GM12878 (cell line): ENCODE results near the gene DCDC2. TPM values are rescaled to one million over a fixed set of nuclear protein-coding genes. Genes with fewer than 3 reads are reported as not detected.

Experiments
- ATAC-seq: fragments of 200-7000 bp; cut with Tn5 transposase; 3 replicates; pipeline ENCODE4 v1.9.1; 2020; ENCODE audit warnings: mild to moderate bottlenecking, moderate library complexity
- BruUV-seq: library from RNA; stranded (reverse); fragments of 400-500 nt; replicated peaks from 2 replicates; lab custom pipeline; 2021; lab: Mats Ljungman, UMichigan
- CTCF ChIA-PET: fragments of 300-600 bp; sonication (Branson Sonifier 250); formaldehyde crosslinking; extraction: SDS; loops from one replicate; lab custom pipeline; 2021; ENCODE audit warnings: inconsistent platforms; lab: Yijun Ruan, JAX
- POLR2A ChIA-PET: fragments of 350-600 bp; formaldehyde crosslinking; extraction: SDS; loops from one replicate; lab custom pipeline; 2021; ENCODE audit warnings: inconsistent platforms; lab: Charles Lee
- RAD21 ChIA-PET: fragments of 300-600 bp; sonication (Branson Sonifier 250); formaldehyde crosslinking; loops from one replicate; lab custom pipeline; 2023; ENCODE audit warnings: antibody characterized with exemption; ENCODE audit not compliant: unreplicated experiment; lab: Charles Lee
- SMC1A ChIA-PET: fragments of 300-600 bp; sonication (Branson Sonifier 250); formaldehyde crosslinking; loops from one replicate; lab custom pipeline; 2023; ENCODE audit not compliant: unreplicated experiment, uncharacterized antibody; lab: Charles Lee
- DNase-seq: peaks from one replicate; pipeline ENCODE4 v3.0.0-alpha.2; 2011; ENCODE audit warnings: low read depth, low spot score
- FAIRE-seq: peaks from 3 replicates; lab custom pipeline; 2011; peaks lifted over from hg19 to GRCh38; lab: Jason Lieb, UNC
- H2AFZ ChIP-seq: 2 replicates; pipeline ENCODE4 v1.6.0; 2011; ENCODE audit warnings: low read depth, low read length, control low read depth; ENCODE audit not compliant: control insufficient read depth
- H3K27ac ChIP-seq: 2 replicates; pipeline ENCODE4 v1.5.1; 2011; ENCODE audit warnings: control low read depth; ENCODE audit not compliant: control insufficient read depth, insufficient read depth
- H3K27me3 ChIP-seq, 2 experiments: replicated peaks in 1 of 2; 2 replicates each; pipeline versions ENCODE4 v1.6.0 to v1.6.1; 2011; ENCODE audit warnings: low read length in 1 of 2; ENCODE audit not compliant: control insufficient read depth in 2 of 2, insufficient read depth in 2 of 2
- H3K36me3 ChIP-seq, 2 experiments: 2 replicates each; pipeline ENCODE4 v1.5.1; 2011; ENCODE audit warnings: low read length in 1 of 2; ENCODE audit not compliant: control insufficient read depth in 2 of 2, insufficient read depth in 2 of 2
- H3K4me1 ChIP-seq: 2 replicates; pipeline ENCODE4 v1.6.1; 2011; ENCODE audit warnings: mild to moderate bottlenecking, low read length, moderate library complexity, mixed read lengths; ENCODE audit not compliant: control insufficient read depth, insufficient read depth
- H3K4me2 ChIP-seq: 2 replicates; pipeline ENCODE4 v1.6.0; 2011; ENCODE audit warnings: control low read depth; ENCODE audit not compliant: control insufficient read depth, insufficient read depth
- H3K4me3 ChIP-seq: fragments of 200-600 bp; sonication (generic); 2 replicates; pipeline ENCODE4 v1.5.1; 2016
- H3K79me2 ChIP-seq: 2 replicates; pipeline ENCODE4 v1.6.0; 2011; ENCODE audit warnings: low read length; ENCODE audit not compliant: control insufficient read depth, insufficient read depth
- H3K9ac ChIP-seq: 2 replicates; pipeline ENCODE4 v1.8.0; 2011; ENCODE audit warnings: low read length, control low read depth, mixed read lengths; ENCODE audit not compliant: control insufficient read depth, insufficient read depth
- H3K9me3 ChIP-seq: replicated peaks from 3 replicates; pipeline ENCODE4 v1.5.1; 2011; ENCODE audit warnings: mild to moderate bottlenecking, low read length; ENCODE audit not compliant: control insufficient read depth, insufficient read depth
- H4K20me1 ChIP-seq: 2 replicates; pipeline ENCODE4 v1.6.0; 2011; ENCODE audit not compliant: control insufficient read depth, insufficient read depth
- BCL11A ChIP-seq: IDR thresholded peaks from 2 replicates; pipeline ENCODE4 v1.6.1; 2011; ENCODE audit warnings: low read depth, low read length
- CREM ChIP-seq: IDR thresholded peaks from 2 replicates; pipeline ENCODE4 v1.6.1; 2014; ENCODE audit warnings: antibody characterized with exemption, low read depth
- CTCF ChIP-seq, 3 experiments: IDR thresholded peaks in 2 of 3; conservative IDR thresholded peaks in 1 of 3; 2 replicates each; pipeline ENCODE4 v1.5.1; 2011; ENCODE audit warnings: low read depth in 3 of 3, low read length in 3 of 3, mild to moderate bottlenecking in 3 of 3, control low read depth in 2 of 3, moderate library complexity in 2 of 3, inconsistent platforms in 1 of 3, mixed read lengths in 1 of 3; ENCODE audit not compliant: control insufficient read depth in 2 of 3, insufficient read depth in 1 of 3; ENCODE audit errors: extremely low read depth in 1 of 3
- IKZF2 ChIP-seq, 2 experiments: fragments of 450-650 bp; IDR thresholded peaks; 2 replicates each; pipeline ENCODE4 v1.6.1; 2017; ENCODE audit warnings: mild to moderate bottlenecking in 2 of 2, moderate library complexity in 2 of 2
- IRF5 ChIP-seq: fragments of 450-650 bp; IDR thresholded peaks from 2 replicates; pipeline ENCODE4 v1.6.1; 2017; ENCODE audit warnings: borderline replicate concordance
- PBX3 ChIP-seq: IDR thresholded peaks from 2 replicates; pipeline ENCODE4 v1.6.1; 2011; ENCODE audit warnings: mild to moderate bottlenecking, low read depth, low read length, moderate library complexity; ENCODE audit not compliant: insufficient replicate concordance
- SIN3A ChIP-seq: IDR thresholded peaks from 2 replicates; pipeline ENCODE4 v1.6.1; 2012; ENCODE audit warnings: low read depth, low read length, improper control_type of control experiment
- SKIL ChIP-seq: fragments of 450-650 bp; IDR thresholded peaks from 2 replicates; pipeline ENCODE4 v1.6.1; 2017; ENCODE audit warnings: mild to moderate bottlenecking, low read depth, inconsistent platforms; ENCODE audit not compliant: poor library complexity, severe bottlenecking
- SMAD5 ChIP-seq: IDR thresholded peaks from 2 replicates; pipeline ENCODE4 v1.6.1; 2016; ENCODE audit warnings: antibody characterized with exemption, low read depth
- SP1 ChIP-seq: IDR thresholded peaks from one replicate; pipeline ENCODE4 v1.6.1; 2011; ENCODE audit warnings: low read depth, low read length
- STAT1 ChIP-seq: fragments of 450-650 bp; conservative IDR thresholded peaks from 2 replicates; pipeline ENCODE4 v1.6.1; 2014; ENCODE audit warnings: antibody characterized with exemption, mild to moderate bottlenecking
- TBL1XR1 ChIP-seq: IDR thresholded peaks from 2 replicates; pipeline ENCODE4 v1.6.1; 2012; ENCODE audit warnings: low read depth, low read length, improper control_type of control experiment
- USF1 ChIP-seq: IDR thresholded peaks from 2 replicates; pipeline ENCODE4 v1.6.1; 2011; ENCODE audit warnings: borderline replicate concordance, low read depth, mild to moderate bottlenecking, moderate library complexity, mixed read lengths, low read length; ENCODE audit not compliant: insufficient read depth; ENCODE audit errors: extremely low read length
- ZNF384 ChIP-seq: IDR thresholded peaks from 2 replicates; pipeline ENCODE4 v1.6.1; 2012; ENCODE audit warnings: low read depth, mild to moderate bottlenecking, low read length, improper control_type of control experiment, borderline replicate concordance
- ZZZ3 ChIP-seq: IDR thresholded peaks from 2 replicates; pipeline ENCODE4 v1.6.1; 2011; ENCODE audit warnings: low read depth; ENCODE audit not compliant: control insufficient read depth, insufficient read length
- WGBS: methylation state at CpG from one replicate; pipeline ENCODE4 v1.1.6; 2016; ENCODE audit warnings: low lambda C conversion rate; ENCODE audit not compliant: insufficient replicate concordance, insufficient coverage; ENCODE audit errors: missing lambda C conversion rate; 5-methylcytosine and 5-hydroxymethylcytosine counted together
- in situ Hi-C: fragments of 300-500 bp; cut with MboI; formaldehyde crosslinking; loops from 9 replicates; pipeline ENCODE4 v1.14.3; 2018; ENCODE audit warnings: mixed read lengths
- intact Hi-C: fragments of 100-400 bp; cut with micrococcal nuclease; formaldehyde crosslinking; loops from one replicate; pipeline ENCODE4 v1.14.2; 2022; ENCODE audit not compliant: unreplicated experiment
- polyA plus RNA-seq, 11 experiments: library from polyadenylated mRNA; depleted of rRNA in 4 of 11; unstranded in 6 of 11; stranded (reverse) in 5 of 11; fragments of >200 nt; fragmentation: Nextera tagmentation in 4 of 11; fragmentation: Illumina TruSeq in 1 of 11; extraction: Ambion mirVana in 4 of 11; extraction: Trizol in 1 of 11; gene quantifications; 1 replicate in 1 of 11; 2 replicates in 10 of 11; pipeline versions ENCODE4 v1.2.1 to v1.2.3, GENCODE V29; 2011 to 2016; ENCODE audit warnings: inconsistent platforms in 2 of 11, missing spikeins in 2 of 11, low read depth in 1 of 11
- total RNA-seq, 4 experiments: library from RNA; depleted of rRNA in 3 of 4; stranded (reverse); fragments of >200 nt in 3 of 4; fragmentation: Illumina TruSeq in 1 of 4; extraction: Trizol in 1 of 4; gene quantifications; 2 replicates each; pipeline versions ENCODE4 v1.2.1 to v1.2.3, GENCODE V29; 2013 to 2021

DCDC2 gene
- total and polyA plus RNA-seq, 10 of the 15 experiments (the other 5 are each of a cell fraction or from before 2014, with no cell fraction given): under 0.01 to 0.03 TPM; not detected in 8

- 2% methylated on average over 3 of the region's 3 CpGs for WGBS
- Histone ChIP-seq H2AFZ (no peak overlapping the region), H4K20me1 (no peaks in the 10 kb centered on the region), H3K79me2 (no peaks in the 10 kb centered on the region), H3K27ac (no peak overlapping the region), H3K4me2 (no peak overlapping the region), H3K4me1 (no peaks in the 10 kb centered on the region), H3K9me3 (no peaks in the 10 kb centered on the region; the same call in 2 of the 3 replicates), H3K4me3 (no peak overlapping the region), H3K36me3 (no peaks in the 10 kb centered on the region), H3K27me3 (no peaks in the 10 kb centered on the region), H3K9ac (no peak overlapping the region)
- TF ChIP-seq SKIL (no peak), SIN3A (no peak), SMAD5 (no peak), USF1 (no peak), CTCF (IDR thresholded peaks at IDR 0.05 in 2 of 3, conservative IDR thresholded peaks at IDR 0.05 in 1 of 3; ENCODE audit: control insufficient read depth in 2 of 3, extremely low read depth in 1 of 3, insufficient read depth in 1 of 3, low read depth in 3 of 3, low read length in 3 of 3) (no peak), SP1 (no peak), PBX3 (no peak), BCL11A (no peak), ZZZ3 (no peak), CREM (no peak), STAT1 (no peak), IRF5 (no peak), ZNF384 (no peak), IKZF2 (IDR thresholded peaks at IDR 0.05) (no peak), TBL1XR1 (no peak)
- in situ Hi-C loops: no loop called here
- no peak for DNase-seq
- SMC1A ChIA-PET: no interaction called here
- RAD21 ChIA-PET: no interaction called here
- intact Hi-C loops: no loop called here
- no TSS peak for BruUV-seq
- CTCF ChIA-PET: no interaction called here
- FAIRE-seq: no peak
- no peak for ATAC-seq
- POLR2A ChIA-PET: no interaction called here
Observed at GRCh38 chr6:24146871-24147270, 211.0 kb downstream of the DCDC2 start.
